ENCODE results near the gene ICAM3.

DNA sequence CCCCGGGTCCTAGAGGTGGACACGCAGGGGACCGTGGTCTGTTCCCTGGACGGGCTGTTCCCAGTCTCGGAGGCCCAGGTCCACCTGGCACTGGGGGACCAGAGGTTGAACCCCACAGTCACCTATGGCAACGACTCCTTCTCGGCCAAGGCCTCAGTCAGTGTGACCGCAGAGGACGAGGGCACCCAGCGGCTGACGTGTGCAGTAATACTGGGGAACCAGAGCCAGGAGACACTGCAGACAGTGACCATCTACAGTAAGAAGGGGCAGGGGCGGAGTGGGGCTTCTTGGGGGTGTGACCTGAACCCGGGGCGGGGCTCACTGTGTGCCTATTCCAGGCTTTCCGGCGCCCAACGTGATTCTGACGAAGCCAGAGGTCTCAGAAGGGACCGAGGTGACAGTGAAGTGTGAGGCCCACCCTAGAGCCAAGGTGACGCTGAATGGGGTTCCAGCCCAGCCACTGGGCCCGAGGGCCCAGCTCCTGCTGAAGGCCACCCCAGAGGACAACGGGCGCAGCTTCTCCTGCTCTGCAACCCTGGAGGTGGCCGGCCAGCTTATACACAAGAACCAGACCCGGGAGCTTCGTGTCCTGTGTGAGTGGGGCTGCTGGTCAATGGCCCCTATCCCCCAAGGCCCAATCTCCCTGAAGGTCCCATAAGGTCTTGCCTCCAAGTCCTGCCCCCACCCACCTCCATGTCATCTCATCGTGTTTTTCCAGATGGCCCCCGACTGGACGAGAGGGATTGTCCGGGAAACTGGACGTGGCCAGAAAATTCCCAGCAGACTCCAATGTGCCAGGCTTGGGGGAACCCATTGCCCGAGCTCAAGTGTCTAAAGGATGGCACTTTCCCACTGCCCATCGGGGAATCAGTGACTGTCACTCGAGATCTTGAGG is 55.1 kb downstream of the ICAM3 start:
- TF ChIP-seq CTCF (optimal IDR thresholded peaks at IDR 0.05 in 1 of 3, IDR thresholded peaks at IDR 0.05 in 1 of 3, conservative IDR thresholded peaks at IDR 0.05 in 1 of 3; ENCODE audit: extremely low read depth in 1 of 3, insufficient read depth in 2 of 3, low read length in 3 of 3): no peak
- TF ChIP-seq EZH2 (IDR thresholded peaks at IDR 0.05; ENCODE audit: low read length): no peak

Data from keratinocyte (primary cell).